ENCODE data around the gene ZHX3. TPM values are rescaled to one million over a fixed set of nuclear protein-coding genes. Genes with fewer than 3 reads are reported as not detected.
A peak's percentile ranks its signal among the peaks of the same experiment; 100 is the strongest.

The ZHX3 gene
- total and polyA plus RNA-seq, 3 experiments from 2014 or later = 12.1 to 15.3 (median 12.7) TPM

DNA sequence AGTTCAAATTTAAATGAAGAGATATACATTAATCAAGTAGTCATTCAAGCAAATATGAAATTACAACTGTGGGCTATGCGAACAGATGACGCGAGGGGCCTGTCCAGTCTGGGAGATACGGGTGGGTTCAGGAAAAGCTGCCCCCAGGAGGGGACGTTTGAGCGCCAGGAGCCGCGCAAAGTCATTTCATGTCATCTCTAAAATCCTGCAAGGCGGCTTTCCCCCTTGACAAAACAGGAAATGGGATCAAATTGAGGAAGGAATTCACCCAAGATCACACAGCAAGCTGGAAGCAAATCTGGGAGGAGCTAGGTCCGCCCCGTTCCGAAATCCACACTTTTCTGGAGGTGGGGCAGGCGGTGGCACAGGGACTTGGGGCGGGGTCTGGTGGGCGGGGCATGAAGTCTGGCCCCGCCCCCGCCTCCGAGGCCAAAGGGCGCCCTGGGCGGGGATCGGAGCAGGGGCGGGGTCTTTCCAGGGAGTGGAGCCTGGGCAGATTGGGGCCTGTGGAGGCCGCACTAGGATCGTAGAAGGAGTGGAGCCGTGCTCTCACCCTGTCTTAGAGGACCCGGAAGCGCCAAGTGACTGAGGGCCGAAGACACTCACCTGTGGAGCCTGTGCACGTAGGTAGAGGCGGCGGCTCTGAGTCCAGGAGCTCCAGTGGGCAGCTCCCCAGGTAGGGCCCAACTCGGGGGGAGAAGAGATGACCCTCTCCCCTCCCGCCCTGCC is 23.0 kb upstream of the ZHX3 start, which contains the start of gene LPIN3:
TSS of gene LPIN3 (plus strand) at position 495 of the 729 bp plus-strand sequence. CDS start 4,983 bp downstream, outside the sequence.
- POLR2A ChIA-PET = interaction anchor here (0.7 to 0.9 kb wide), 2 partner anchors 168 to 266 kb away, joined by 3 read pairs; no protein-coding TSS in a partner anchor
- peaks cover 8 to 16% of the 10 kb centered on the region in 2 donors for H3K27me3 Mint-ChIP-seq
- H3K27ac Mint-ChIP-seq = peak within 1 kb of the TSS in 4 of 8 donors; percentile 14 to 77 (median 36)

GRCh38 chr20:41339957-41340326 is 22.4 kb upstream of the ZHX3 start:
- no peak overlapping the region for H3K27ac ChIP-seq (ENCODE audit: low read depth, low read length)
- DNase-seq = peak; percentile 74 to 86 (median 80)
- no peaks in the 10 kb centered on the region for H3K9me3 Mint-ChIP-seq
- peak overlapping the region; percentile 60 for H3K4me3 ChIP-seq (ENCODE audit: low read length)
- H3K4me1 ChIP-seq (ENCODE audit: insufficient read depth, low read length) = peaks cover 7% of the 10 kb centered on the region
- H3K9me3 ChIP-seq (ENCODE audit: low read length) = no peaks in the 10 kb centered on the region
- H3K36me3 ChIP-seq (ENCODE audit: insufficient read depth, low read length) = no peaks in the 10 kb centered on the region
- ChIA-PET POLR2A (interaction anchor here (0.7 to 0.9 kb wide), 3 partner anchors 167 to 267 kb away, joined by 3 read pairs; no protein-coding TSS in a partner anchor), CTCF (interaction anchor here (0.8 to 6.8 kb wide), 27 partner anchors 8 to 377 kb away, joined by 3 to 82 read pairs (median 4); no protein-coding TSS in a partner anchor)
- H3K4me3 Mint-ChIP-seq = peak overlapping the region; percentile 14 to 88 (median 83)
- no peaks in the 10 kb centered on the region for H3K36me3 Mint-ChIP-seq
- peaks cover 8 to 19% of the 10 kb centered on the region in 2 donors for H3K27me3 Mint-ChIP-seq
- H3K27ac Mint-ChIP-seq = peak overlapping the region in 4 of 8 donors; percentile 14 to 77 (median 36)
- H3K4me1 Mint-ChIP-seq = peaks cover 9 to 11% (median 10%) of the 10 kb centered on the region in 3 donors
- no peaks in the 10 kb centered on the region for H3K27me3 ChIP-seq (ENCODE audit: insufficient read depth, low read length, poor library complexity, severe bottlenecking)

More for the DNA sequence above, 23.0 kb upstream of the ZHX3 start, which contains the start of gene LPIN3:
- CTCF ChIA-PET = interaction anchor here (0.7 to 6.8 kb wide), 15 partner anchors 18 to 372 kb away, joined by 3 to 82 read pairs (median 4); no protein-coding TSS in a partner anchor
- Mint-ChIP-seq H3K4me1 (peaks cover 9 to 11% (median 10%) of the 10 kb centered on the region in 3 donors), H3K4me3 (peak within 1 kb of the TSS; percentile 14 to 88 (median 83)), H3K9me3 (no peaks in the 10 kb centered on the region), H3K36me3 (no peaks in the 10 kb centered on the region)
- Histone ChIP-seq H3K9me3 (ENCODE audit: low read length) (no peaks in the 10 kb centered on the region), H3K4me1 (ENCODE audit: insufficient read depth, low read length) (peaks cover 7% of the 10 kb centered on the region), H3K4me3 (ENCODE audit: low read length) (peak within 1 kb of the TSS; percentile 60), H3K27me3 (ENCODE audit: insufficient read depth, low read length, poor library complexity, severe bottlenecking) (no peaks in the 10 kb centered on the region), H3K27ac (ENCODE audit: low read depth, low read length) (peak within 1 kb of the TSS; percentile 38), H3K36me3 (ENCODE audit: insufficient read depth, low read length) (no peaks in the 10 kb centered on the region)
- peak; percentile 25 to 63 (median 28) for DNase-seq

DNA sequence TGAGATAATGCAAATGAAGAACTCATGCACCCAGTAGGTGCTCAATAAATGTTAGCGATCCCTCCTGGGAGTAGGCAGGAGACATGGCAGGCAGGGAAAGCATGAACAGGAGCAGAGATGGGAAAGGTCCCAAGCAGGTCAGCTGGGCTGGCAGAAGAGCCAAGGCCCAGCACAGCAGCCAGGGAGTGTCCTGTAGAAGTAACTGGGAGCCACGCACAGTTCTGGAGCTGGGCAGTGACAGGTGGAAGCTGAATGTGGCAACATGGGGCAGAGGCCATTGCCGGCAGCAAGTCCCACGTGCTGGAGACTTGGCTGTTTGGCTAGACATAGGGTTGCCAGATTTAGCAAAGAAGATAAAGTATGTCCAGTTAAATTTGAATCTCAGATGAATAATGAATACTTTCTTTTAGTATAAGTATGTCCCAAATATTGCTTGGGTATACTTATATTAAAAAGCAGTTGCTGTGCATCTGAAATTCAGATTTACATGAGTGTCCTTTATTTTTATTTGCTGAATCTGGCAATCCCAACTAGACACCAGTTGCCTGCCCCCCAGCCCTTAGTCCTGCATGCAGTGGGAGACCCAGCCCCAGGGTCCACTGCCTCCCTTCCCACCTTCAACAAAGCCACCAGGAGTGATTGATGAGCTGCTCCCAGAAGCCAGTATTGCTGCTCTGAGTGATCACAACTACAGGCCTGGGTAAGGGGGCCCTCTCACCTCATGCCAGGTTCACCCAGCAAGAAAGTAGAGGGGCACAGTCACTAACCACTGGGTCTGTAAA is 19.4 kb upstream of the ZHX3 start:
- H3K27me3 ChIP-seq (ENCODE audit: insufficient read depth, low read length, poor library complexity, severe bottlenecking) = no peaks in the 10 kb centered on the region
- Mint-ChIP-seq H3K27me3 (peaks cover 8 to 19% of the 10 kb centered on the region in 2 donors), H3K4me3 (no peak overlapping the region), H3K36me3 (no peaks in the 10 kb centered on the region), H3K4me1 (peaks cover 9 to 11% (median 10%) of the 10 kb centered on the region in 3 donors), H3K27ac (peak overlapping the region in 2 of 8 donors; percentile 40 to 47), H3K9me3 (no peaks in the 10 kb centered on the region)
- H3K36me3 ChIP-seq (ENCODE audit: insufficient read depth, low read length) = no peaks in the 10 kb centered on the region
- H3K27ac ChIP-seq (ENCODE audit: low read depth, low read length) = no peak overlapping the region
- H3K4me3 ChIP-seq (ENCODE audit: low read length) = no peak overlapping the region
- no peak for DNase-seq
- H3K4me1 ChIP-seq (ENCODE audit: insufficient read depth, low read length) = peaks cover 7% of the 10 kb centered on the region
- ChIA-PET POLR2A (no interaction called here), CTCF (interaction anchor here (1.4 to 6.8 kb wide), 3 partner anchors 14 to 346 kb away, joined by 5 to 82 read pairs (median 5); no protein-coding TSS in a partner anchor)
- H3K9me3 ChIP-seq (ENCODE audit: low read length) = no peaks in the 10 kb centered on the region

GRCh38 chr20:41335591-41335990 is 18.1 kb upstream of the ZHX3 start:
- Mint-ChIP-seq H3K27ac (no peak overlapping the region), H3K9me3 (no peaks in the 10 kb centered on the region), H3K4me1 (peaks cover 9 to 11% (median 10%) of the 10 kb centered on the region in 3 donors), H3K27me3 (peaks cover 8 to 19% of the 10 kb centered on the region in 2 donors), H3K36me3 (no peaks in the 10 kb centered on the region), H3K4me3 (no peak overlapping the region)
- Histone ChIP-seq H3K36me3 (ENCODE audit: insufficient read depth, low read length) (no peaks in the 10 kb centered on the region), H3K4me3 (ENCODE audit: low read length) (no peak overlapping the region), H3K9me3 (ENCODE audit: low read length) (no peaks in the 10 kb centered on the region), H3K27ac (ENCODE audit: low read depth, low read length) (no peak overlapping the region), H3K27me3 (ENCODE audit: insufficient read depth, low read length, poor library complexity, severe bottlenecking) (no peaks in the 10 kb centered on the region), H3K4me1 (ENCODE audit: insufficient read depth, low read length) (peaks cover 7% of the 10 kb centered on the region)
- no peak for DNase-seq
- POLR2A ChIA-PET = no interaction called here
- CTCF ChIA-PET = no interaction called here

DNA sequence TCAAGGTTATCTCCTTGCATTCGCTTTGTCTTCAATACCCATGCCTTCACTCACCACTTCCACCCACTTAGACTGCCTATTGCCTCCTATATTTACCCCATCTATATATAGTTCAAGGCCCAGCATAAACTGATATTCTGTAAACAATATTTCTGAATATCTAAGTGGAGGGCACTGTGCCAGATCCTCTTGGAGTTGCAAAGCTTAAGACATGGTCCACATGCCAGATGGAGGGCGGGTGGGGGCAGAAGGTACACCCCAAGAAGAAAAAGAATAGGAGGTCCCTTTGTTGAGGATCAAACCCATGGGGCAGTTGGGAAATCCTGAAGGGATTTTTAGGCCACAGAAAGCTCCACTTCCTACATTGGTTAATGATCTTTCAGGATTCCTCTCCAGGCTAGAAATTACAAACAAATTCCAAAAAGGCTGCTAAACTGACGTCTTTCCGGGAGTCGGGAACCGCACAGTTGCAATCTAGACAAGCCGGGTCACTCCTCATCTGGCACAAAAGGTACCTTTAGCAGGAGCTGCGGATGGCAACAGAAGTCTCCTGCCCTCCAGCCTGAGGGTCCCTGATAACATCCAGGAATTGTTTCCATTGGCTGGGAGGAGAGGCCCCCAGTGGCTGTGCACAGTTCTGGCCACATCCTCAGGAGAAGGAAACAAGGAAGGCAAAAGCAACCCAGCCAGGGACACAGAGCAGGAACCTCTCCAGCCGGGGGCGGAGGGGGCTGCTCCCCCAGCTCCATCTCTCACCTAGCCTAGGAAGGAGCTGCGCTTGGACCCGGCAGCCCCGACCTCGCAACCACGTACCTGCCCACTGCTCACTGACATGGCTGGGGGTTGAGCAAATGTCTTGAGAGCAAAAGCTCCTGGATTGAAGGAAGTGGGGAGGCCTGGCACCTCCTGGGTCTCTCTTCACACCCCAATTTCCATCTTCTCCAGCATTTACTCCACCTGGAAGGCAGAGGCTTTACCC is 17.2 kb upstream of the ZHX3 start:
- Histone ChIP-seq H3K27ac (ENCODE audit: low read depth, low read length) (no peak overlapping the region), H3K4me1 (ENCODE audit: insufficient read depth, low read length) (peaks cover 5% of the 10 kb centered on the region), H3K9me3 (ENCODE audit: low read length) (no peaks in the 10 kb centered on the region), H3K4me3 (ENCODE audit: low read length) (no peak overlapping the region), H3K27me3 (ENCODE audit: insufficient read depth, low read length, poor library complexity, severe bottlenecking) (no peaks in the 10 kb centered on the region), H3K36me3 (ENCODE audit: insufficient read depth, low read length) (no peaks in the 10 kb centered on the region)
- ChIA-PET POLR2A (no interaction called here), CTCF (interaction anchor here (1.5 to 1.7 kb wide), 2 partner anchors 162 to 199 kb away, joined by 5 read pairs; no protein-coding TSS in a partner anchor)
- no peak for DNase-seq
- Mint-ChIP-seq H3K27me3 (peaks cover 7 to 16% of the 10 kb centered on the region in 2 donors), H3K27ac (no peak overlapping the region), H3K4me1 (peaks cover 4 to 6% (median 5%) of the 10 kb centered on the region in 3 donors), H3K36me3 (no peaks in the 10 kb centered on the region), H3K9me3 (no peaks in the 10 kb centered on the region), H3K4me3 (peak overlapping the region in 1 of 7 donors; percentile 23)

- Mint-ChIP-seq H3K27me3 (peaks cover 3 to 12% of the 10 kb centered on the region in 2 donors), H3K4me3 (peak overlapping the region in 1 of 7 donors; percentile 49), H3K9me3 (no peaks in the 10 kb centered on the region), H3K4me1 (peaks cover 9 to 10% (median 9%) of the 10 kb centered on the region in 3 donors), H3K27ac (no peak overlapping the region), H3K36me3 (no peaks in the 10 kb centered on the region)
- Histone ChIP-seq H3K4me3 (ENCODE audit: low read length) (no peak overlapping the region), H3K27ac (ENCODE audit: low read depth, low read length) (no peak overlapping the region), H3K27me3 (ENCODE audit: insufficient read depth, low read length, poor library complexity, severe bottlenecking) (no peaks in the 10 kb centered on the region), H3K4me1 (ENCODE audit: insufficient read depth, low read length) (peaks cover 12% of the 10 kb centered on the region), H3K36me3 (ENCODE audit: insufficient read depth, low read length) (no peaks in the 10 kb centered on the region), H3K9me3 (ENCODE audit: low read length) (no peaks in the 10 kb centered on the region)
- ChIA-PET CTCF (interaction anchor here (1.5 to 1.7 kb wide), 2 partner anchors 162 to 198 kb away, joined by 5 read pairs; no protein-coding TSS in a partner anchor), POLR2A (no interaction called here)
- no peak for DNase-seq
These were observed 16.5 kb upstream of the ZHX3 start for GRCh38 chr20:41334036-41334435.

DNA sequence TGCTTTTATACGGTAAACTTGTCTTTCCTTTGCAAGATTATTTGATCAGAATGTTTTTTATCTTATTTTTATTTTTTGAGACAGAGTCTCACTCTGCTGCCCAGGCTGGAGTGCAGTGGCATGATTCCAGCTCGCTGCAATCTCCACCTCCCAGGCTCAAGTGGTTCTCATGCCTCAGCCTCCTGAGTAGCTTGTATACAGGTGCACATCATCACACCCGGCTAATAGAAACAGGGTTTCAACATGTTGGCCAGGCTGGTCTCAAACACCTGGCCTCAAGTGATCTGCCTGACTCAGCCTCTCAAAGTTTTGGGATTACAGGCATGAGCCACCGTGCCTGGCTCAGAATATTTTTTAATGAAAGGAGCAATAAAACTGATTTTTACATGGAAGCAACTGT is 14.2 kb upstream of the ZHX3 start:
- H3K36me3 ChIP-seq (ENCODE audit: insufficient read depth, low read length) = no peaks in the 10 kb centered on the region
- Mint-ChIP-seq H3K4me1 (peaks cover 10 to 13% (median 13%) of the 10 kb centered on the region in 3 donors), H3K4me3 (no peak overlapping the region), H3K27ac (no peak overlapping the region), H3K36me3 (no peaks in the 10 kb centered on the region), H3K9me3 (no peaks in the 10 kb centered on the region), H3K27me3 (peaks cover 0 to 6% of the 10 kb centered on the region in 2 donors)
- H3K4me3 ChIP-seq (ENCODE audit: low read length) = no peak overlapping the region
- ChIA-PET CTCF (no interaction called here), POLR2A (no interaction called here)
- H3K27ac ChIP-seq (ENCODE audit: low read depth, low read length) = no peak overlapping the region
- DNase-seq = no peak
- H3K27me3 ChIP-seq (ENCODE audit: insufficient read depth, low read length, poor library complexity, severe bottlenecking) = no peaks in the 10 kb centered on the region
- H3K4me1 ChIP-seq (ENCODE audit: insufficient read depth, low read length) = peaks cover 12% of the 10 kb centered on the region
- no peaks in the 10 kb centered on the region for H3K9me3 ChIP-seq (ENCODE audit: low read length)

All from CD8-positive, alpha-beta memory T cell (primary cell).